Spleen (tissue), 11 donors: ENCODE measurements around the gene MIEF1. TPM values are rescaled to one million over a fixed set of nuclear protein-coding genes. Genes with fewer than 3 reads are reported as not detected.
A peak's percentile ranks its signal among the peaks of the same experiment; 100 is the strongest.

Source experiments
- DNase-seq: peaks from one replicate; pipeline ENCODE4 v3.0.0-alpha.2; 2020
- H3K27ac ChIP-seq, 8 donors: fragments of 200-600 bp; sonication (generic) in 7 of 8; 1 replicate in 4 of 8; 2 replicates in 4 of 8; pipeline versions ENCODE4 v1.5.0 to v1.8.0; 2016 to 2021; ENCODE audit warnings: inconsistent platforms in 4 of 8, mild to moderate bottlenecking in 4 of 8, moderate library complexity in 1 of 8
- H3K27me3 ChIP-seq, 7 donors: fragments of 200-600 bp; sonication (generic) in 6 of 7; replicated peaks in 1 of 7; 1 replicate in 4 of 7; 2 replicates in 3 of 7; pipeline versions ENCODE4 v1.5.0 to v1.8.0; 2016 to 2021; ENCODE audit warnings: inconsistent platforms in 3 of 7, mild to moderate bottlenecking in 1 of 7
- H3K36me3 ChIP-seq, 6 donors: fragments of 200-600 bp; sonication (generic) in 5 of 6; 1 replicate in 4 of 6; 2 replicates in 2 of 6; pipeline versions ENCODE4 v1.5.0 to v1.8.0; 2016 to 2021; ENCODE audit warnings: inconsistent platforms in 2 of 6
- H3K4me1 ChIP-seq, 6 donors: fragments of 200-600 bp; sonication (generic) in 5 of 6; 1 replicate in 3 of 6; 2 replicates in 3 of 6; pipeline versions ENCODE4 v1.5.0 to v1.8.0; 2016 to 2021; ENCODE audit warnings: inconsistent platforms in 3 of 6
- H3K4me3 ChIP-seq, 8 donors: fragments of 200-600 bp; sonication (generic) in 7 of 8; 1 replicate in 4 of 8; 2 replicates in 4 of 8; pipeline versions ENCODE4 v1.5.0 to v1.8.0; 2016 to 2021; ENCODE audit warnings: inconsistent platforms in 4 of 8, mild to moderate bottlenecking in 4 of 8, moderate library complexity in 2 of 8
- H3K9me3 ChIP-seq, 8 donors: fragments of 200-600 bp; sonication (generic) in 7 of 8; 1 replicate in 4 of 8; 2 replicates in 4 of 8; pipeline versions ENCODE4 v1.5.0 to v1.8.0; 2016 to 2021; ENCODE audit warnings: inconsistent platforms in 4 of 8
- CTCF ChIP-seq, 11 experiments: fragments of 200-600 bp in 7 of 11; fragments of 450-650 bp in 4 of 11; sonication (generic) in 4 of 11; IDR thresholded peaks in 8 of 11; conservative IDR thresholded peaks in 3 of 11; 1 replicate in 7 of 11; 2 replicates in 4 of 11; pipeline versions ENCODE4 v1.4.0 to v1.8.0; 2016 to 2021; ENCODE audit warnings: antibody characterized with exemption in 11 of 11, inconsistent platforms in 4 of 11, mild to moderate bottlenecking in 1 of 11
- POLR2A ChIP-seq, 3 donors: fragments of 450-650 bp; IDR thresholded peaks; one replicate each; pipeline ENCODE4 v1.5.1; 2017; ENCODE audit warnings: antibody characterized with exemption in 3 of 3, mild to moderate bottlenecking in 1 of 3
- POLR2AphosphoS5 ChIP-seq, 3 donors: sonication (generic); formaldehyde crosslinking; IDR thresholded peaks; one replicate each; pipeline ENCODE4 v1.5.1; 2017; ENCODE audit warnings: antibody characterized with exemption in 3 of 3
- WGBS, 5 donors: extraction: QIAGEN DNeasy Blood & Tissue Kit in 3 of 5; methylation state at CpG; one replicate each; pipeline versions ENCODE4 v1.1.5 to v1.1.7; 2013 to 2018; 5-methylcytosine and 5-hydroxymethylcytosine counted together
- intact Hi-C: fragments of 100-400 bp; cut with DNase I; formaldehyde crosslinking; loops from one replicate; pipeline ENCODE4 v1.15.0; 2023; ENCODE audit warnings: low total_unique reads
- polyA plus RNA-seq, 3 donors: library from polyadenylated mRNA; stranded (reverse); fragments of 200-250 nt; gene quantifications; one replicate each; pipeline ENCODE4 v1.2.1, GENCODE V29; 2013
- total RNA-seq, 7 donors: library from RNA; depleted of rRNA in 3 of 7; stranded (reverse); fragments of >200 nt in 3 of 7; fragmentation: NEBNext Ultra II Directional in 4 of 7; extraction: Animal tissue kit (Norgen Biotek cat#: 25700) in 4 of 7; gene quantifications; one replicate each; pipeline versions ENCODE4 v1.1.0 to v1.2.1, GENCODE V29; 2016 to 2021
- donor health status: healthy with polysubstance abuse.
- donor health status: DM: no; HTN: no; CAD: no; lungs with moderate emphysema.
- donor health status: DM: no; HTN: no; CAD: no.
- donor health status: Bipolar disorder and iron deficiency.
- donor health status: healthy.
- donor health status: DM: no; HTN: no; CAD: no.
- donor health status: DM: yes; HTN: yes; CAD: no.

Gene MIEF1
- total and polyA plus RNA-seq, 10 donors: 5.8 to 31.4 (median 25.9) TPM

- H3K36me3 ChIP-seq: peaks cover 0 to 6% (median 0%) of the 10 kb centered on the region in 6 donors
- no peak overlapping the region for H3K27ac ChIP-seq
- peaks cover 17 to 40% (median 31%) of the 10 kb centered on the region in 6 donors for H3K4me1 ChIP-seq
- no peaks in the 10 kb centered on the region for H3K27me3 ChIP-seq
- H3K9me3 ChIP-seq: no peaks in the 10 kb centered on the region
- DNase-seq: no peak
- intact Hi-C loops: loop anchor here (5.0 kb wide), 1 partner anchor 501 kb away; no protein-coding TSS in a partner anchor
- TF ChIP-seq POLR2AphosphoS5 (IDR thresholded peaks at IDR 0.05) (no peak), CTCF (IDR thresholded peaks at IDR 0.05 in 8 of 11, conservative IDR thresholded peaks at IDR 0.05 in 3 of 11) (no peak), POLR2A (IDR thresholded peaks at IDR 0.05) (no peak)
- H3K4me3 ChIP-seq: no peak overlapping the region
- WGBS, 5 donors: 82 to 96% (median 88%) methylated on average over 15 of the region's 15 CpGs
These were observed 33.9 kb downstream of the MIEF1 start for GRCh38 chr22:39535831-39536449.

GRCh38 chr22:39536711-39537110, 34.6 kb downstream of the MIEF1 start:
- Histone ChIP-seq H3K27ac (no peak overlapping the region), H3K4me1 (peaks cover 9 to 32% (median 24%) of the 10 kb centered on the region in 6 donors), H3K4me3 (no peak overlapping the region), H3K36me3 (no peaks in the 10 kb centered on the region), H3K9me3 (no peaks in the 10 kb centered on the region), H3K27me3 (no peaks in the 10 kb centered on the region)
- intact Hi-C loops: loop anchor here (5.0 kb wide), 1 partner anchor 501 kb away; no protein-coding TSS in a partner anchor
- DNase-seq: no peak
- WGBS, 5 donors: 58 to 87% (median 76%) methylated on average over 6 to 8 of the region's 8 CpGs
- TF ChIP-seq POLR2AphosphoS5 (IDR thresholded peaks at IDR 0.05) (no peak), CTCF (IDR thresholded peaks at IDR 0.05 in 8 of 11, conservative IDR thresholded peaks at IDR 0.05 in 3 of 11) (no peak), POLR2A (IDR thresholded peaks at IDR 0.05) (no peak)

- no peaks in the 10 kb centered on the region for H3K9me3 ChIP-seq
- TF ChIP-seq POLR2AphosphoS5 (IDR thresholded peaks at IDR 0.05) (no peak), POLR2A (IDR thresholded peaks at IDR 0.05) (no peak), CTCF (IDR thresholded peaks at IDR 0.05 in 8 of 11, conservative IDR thresholded peaks at IDR 0.05 in 3 of 11) (no peak)
- WGBS, 5 donors: 59 to 81% (median 60%) methylated on average over 2 of the region's 2 CpGs
- H3K27me3 ChIP-seq: peaks cover 0 to 10% (median 0%) of the 10 kb centered on the region in 7 donors
- H3K27ac ChIP-seq: no peak overlapping the region
- H3K4me1 ChIP-seq: peaks cover 6 to 25% (median 17%) of the 10 kb centered on the region in 6 donors
- no peak overlapping the region for H3K4me3 ChIP-seq
- DNase-seq: no peak
- intact Hi-C loops: loop anchor here (5.0 kb wide), 1 partner anchor 499 kb away; no protein-coding TSS in a partner anchor
- no peaks in the 10 kb centered on the region for H3K36me3 ChIP-seq
These were observed 35.9 kb downstream of the MIEF1 start for GRCh38 chr22:39537975-39538374.

- no peak overlapping the region for H3K27ac ChIP-seq
- no peaks in the 10 kb centered on the region for H3K36me3 ChIP-seq
- no peaks in the 10 kb centered on the region for H3K9me3 ChIP-seq
- 19 to 24% (median 20%) methylated on average over 11 of the region's 11 CpGs for WGBS, 5 donors
- no peak for DNase-seq
- TF ChIP-seq CTCF (IDR thresholded peaks at IDR 0.05 in 8 of 11, conservative IDR thresholded peaks at IDR 0.05 in 3 of 11) (peak in 2 of 11 experiments; percentile 27 to 36), POLR2A (IDR thresholded peaks at IDR 0.05) (no peak), POLR2AphosphoS5 (IDR thresholded peaks at IDR 0.05) (no peak)
- H3K27me3 ChIP-seq: peaks cover 0 to 59% (median 20%) of the 10 kb centered on the region in 7 donors
- H3K4me1 ChIP-seq: peaks cover 0 to 13% (median 0%) of the 10 kb centered on the region in 6 donors
- intact Hi-C loops: no loop called here
- no peak overlapping the region for H3K4me3 ChIP-seq
These were observed 41.0 kb downstream of the MIEF1 start for GRCh38 chr22:39543095-39543494.
